NCI-H69 (cell line): ENCODE data around the gene BBS4.
A peak's percentile ranks its signal among the peaks of the same experiment; 100 is the strongest.
"Not testable (repeated sequence)": the region's sequence is repeated elsewhere in the genome, so short reads cannot be mapped to it uniquely, and the experiment has no call there.

Experiments used
- DNase-seq: peaks from one replicate; lab custom pipeline; 2025; lab: John Stamatoyannopoulos, UW

BBS4 gene

DNA sequence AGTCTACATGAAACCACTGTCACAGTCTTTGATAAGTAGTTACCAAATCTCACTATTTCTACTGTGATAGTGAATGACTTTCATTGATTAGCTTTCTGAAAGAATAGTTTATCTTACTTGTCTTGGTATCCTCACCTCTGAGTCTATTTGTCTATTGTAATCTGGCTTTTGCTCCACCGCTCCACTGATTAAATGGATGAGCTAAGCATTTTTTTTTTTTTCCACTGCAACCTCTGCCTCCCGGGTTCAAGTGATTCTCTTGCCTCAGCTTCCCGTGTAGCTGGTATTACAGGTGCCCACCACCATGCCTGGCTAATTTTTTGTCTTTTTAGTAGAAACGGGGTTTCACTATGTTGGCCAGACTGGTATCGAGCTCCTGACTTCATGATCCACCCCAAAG is 12.9 kb downstream of the BBS4 start:
- no peak for DNase-seq

DNA sequence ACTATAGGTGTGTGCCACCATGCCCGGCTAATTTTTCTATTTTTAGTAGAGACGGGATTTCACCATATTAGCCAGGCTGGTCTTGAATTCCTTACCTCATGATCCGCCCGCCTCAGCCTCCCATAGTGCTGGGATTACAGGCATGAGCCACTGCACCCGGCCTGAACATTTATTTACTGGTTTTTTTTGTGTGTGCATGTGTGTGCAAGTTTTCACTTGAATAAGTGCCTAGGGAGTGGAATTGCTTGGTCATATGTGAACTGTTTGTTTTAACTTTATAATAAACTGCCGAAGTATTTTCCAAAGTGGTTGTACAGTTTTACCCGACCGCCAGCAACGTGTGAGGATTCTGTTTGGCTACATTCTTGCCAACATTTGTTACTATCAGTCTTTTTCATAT is 14.1 kb downstream of the BBS4 start:
- DNase-seq: no peak

DNA sequence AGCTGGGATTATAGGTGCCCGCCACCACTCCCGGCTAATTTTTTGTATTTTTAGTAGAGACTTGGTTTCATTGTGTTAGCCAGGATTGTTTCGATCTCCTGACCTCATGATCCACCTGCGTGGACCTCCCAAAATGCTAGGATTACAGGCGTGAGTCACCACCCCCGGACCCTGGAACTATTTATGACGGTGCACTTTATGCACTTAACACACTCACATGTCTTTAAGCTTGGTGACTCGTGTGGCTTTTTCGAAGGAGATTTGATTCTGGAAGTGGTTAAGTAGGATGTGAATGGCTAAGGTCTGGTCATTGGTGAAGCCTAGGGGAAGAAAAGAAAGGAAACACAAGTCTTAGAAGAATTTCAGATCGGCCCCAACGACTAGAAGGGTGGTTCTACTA is 20.3 kb downstream of the BBS4 start:
- no peak for DNase-seq

DNA sequence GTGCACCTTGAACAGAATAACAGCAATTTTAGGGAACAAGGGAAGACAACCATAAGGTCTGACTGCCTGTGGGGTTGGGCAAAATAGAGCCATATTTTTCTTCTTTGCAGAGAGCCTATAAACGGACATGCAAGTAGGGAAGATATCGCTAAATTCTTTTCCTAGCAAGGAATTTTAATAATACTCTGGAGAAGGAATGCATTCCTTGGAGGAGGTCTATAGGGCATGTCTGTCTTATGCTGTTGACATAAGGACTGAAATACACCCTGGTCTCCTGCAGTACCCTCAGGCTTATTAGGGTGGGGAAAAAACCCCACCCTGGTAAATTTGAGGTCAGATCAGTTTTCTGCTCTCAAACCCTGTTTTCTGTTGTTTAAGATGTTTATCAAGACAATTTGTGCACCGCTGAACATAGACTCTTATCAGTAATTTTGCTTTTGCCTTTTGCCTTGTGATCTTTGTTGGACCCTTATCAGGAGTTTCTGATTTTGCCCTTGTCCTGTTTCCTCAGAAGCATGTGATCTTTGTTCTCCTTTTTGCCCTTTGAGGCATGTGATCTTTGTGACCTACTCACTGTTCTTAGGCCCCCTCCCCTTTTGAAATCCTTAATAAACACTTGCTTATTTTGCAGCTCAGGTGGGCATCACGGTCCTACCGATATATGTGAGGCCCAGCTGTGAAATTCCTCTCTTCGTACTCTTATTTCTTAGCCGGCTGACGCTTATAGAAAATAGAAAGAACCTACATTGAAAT is 22.7 kb downstream of the BBS4 start:
- not testable (repeated sequence) for DNase-seq

DNA sequence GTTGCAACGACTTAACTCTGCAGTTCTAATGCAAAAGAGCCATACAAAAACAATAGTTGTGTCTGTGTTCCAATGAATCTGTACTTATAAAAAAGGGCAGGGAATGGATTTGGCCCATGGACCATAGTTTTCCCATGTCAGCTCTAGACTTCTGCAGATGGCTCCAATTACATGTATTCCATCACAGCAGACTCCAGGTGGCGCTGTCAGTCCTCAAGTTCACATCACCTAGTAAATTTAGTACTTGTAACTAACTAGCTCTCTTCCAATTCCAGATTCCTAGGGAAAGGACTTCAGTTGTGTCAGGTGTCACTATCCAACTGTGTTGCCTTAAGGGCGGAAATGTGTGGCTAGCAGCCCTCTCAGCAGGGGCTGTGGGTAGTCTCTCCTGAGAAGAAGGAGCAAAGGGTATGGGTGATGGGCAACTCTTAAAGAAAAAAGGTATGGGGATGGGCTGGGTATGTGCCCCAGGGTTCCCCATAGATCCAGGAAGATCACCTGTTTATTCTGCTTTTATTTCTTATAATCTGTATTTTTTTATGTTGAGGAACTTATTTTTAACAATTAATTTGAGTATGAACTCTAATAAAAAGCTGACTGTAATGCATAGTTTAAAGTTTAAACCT is 36.2 kb downstream of the BBS4 start:
- DNase-seq: peak; percentile 49

DNA sequence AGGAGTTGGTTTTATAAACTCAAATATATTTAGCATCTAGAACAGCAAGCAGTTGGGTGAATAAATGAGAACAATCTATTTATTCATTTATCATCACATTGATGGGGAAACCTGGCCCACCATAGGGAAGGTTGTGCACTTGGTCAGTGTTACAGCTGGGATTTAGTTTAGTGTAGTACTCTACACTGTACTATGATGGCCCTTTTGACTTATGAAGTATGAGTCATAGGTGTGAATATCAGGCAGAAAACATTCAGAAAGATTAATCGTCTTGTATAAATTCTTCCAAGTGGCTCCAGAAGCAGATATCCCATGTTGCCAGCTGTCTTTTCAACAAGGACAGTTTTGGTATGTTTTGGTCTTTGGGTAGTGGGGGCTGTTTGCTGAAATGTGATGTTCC is 38.0 kb downstream of the BBS4 start:
- no peak for DNase-seq

DNA sequence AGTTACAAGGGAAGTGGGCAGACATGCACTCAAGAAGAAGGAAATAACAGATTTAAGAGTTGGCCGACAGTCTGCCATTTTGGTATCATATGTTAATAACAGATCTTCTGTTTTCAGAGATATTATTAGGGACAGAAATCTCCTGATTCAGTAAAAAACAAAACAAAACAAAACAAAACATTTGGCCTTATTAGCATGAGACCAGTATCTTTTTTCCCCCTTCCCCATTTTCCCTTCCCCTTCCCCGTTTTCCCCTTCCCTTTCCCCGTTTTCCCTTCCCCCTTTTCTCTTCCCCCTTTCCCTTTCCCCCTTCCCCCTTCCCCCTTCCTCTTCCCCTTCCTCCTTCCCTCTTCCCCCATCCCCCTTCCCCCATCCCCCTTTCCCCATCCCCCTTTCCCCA is 39.4 kb downstream of the BBS4 start:
- no peak for DNase-seq

DNA sequence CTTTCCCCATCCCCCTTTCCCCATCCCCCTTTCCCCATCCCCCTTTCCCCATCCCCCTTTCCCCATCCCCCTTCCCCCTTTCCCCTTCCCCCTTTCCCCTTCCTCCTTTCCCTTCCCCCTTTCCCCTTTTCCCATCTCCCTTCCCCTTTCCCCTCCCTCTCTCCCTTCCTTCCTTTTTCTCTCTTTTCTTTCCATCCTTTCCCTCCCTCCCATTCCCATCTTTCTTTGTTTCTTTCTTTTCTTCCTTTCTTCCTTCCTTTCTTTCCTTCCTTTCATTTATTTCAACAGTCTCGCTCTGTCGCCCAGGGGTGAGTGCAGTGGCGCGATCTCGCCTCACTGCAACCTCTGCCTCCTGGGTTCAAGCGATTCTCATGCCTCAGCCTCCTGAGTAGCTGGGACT is 39.8 kb downstream of the BBS4 start:
- not testable (repeated sequence) for DNase-seq

DNA sequence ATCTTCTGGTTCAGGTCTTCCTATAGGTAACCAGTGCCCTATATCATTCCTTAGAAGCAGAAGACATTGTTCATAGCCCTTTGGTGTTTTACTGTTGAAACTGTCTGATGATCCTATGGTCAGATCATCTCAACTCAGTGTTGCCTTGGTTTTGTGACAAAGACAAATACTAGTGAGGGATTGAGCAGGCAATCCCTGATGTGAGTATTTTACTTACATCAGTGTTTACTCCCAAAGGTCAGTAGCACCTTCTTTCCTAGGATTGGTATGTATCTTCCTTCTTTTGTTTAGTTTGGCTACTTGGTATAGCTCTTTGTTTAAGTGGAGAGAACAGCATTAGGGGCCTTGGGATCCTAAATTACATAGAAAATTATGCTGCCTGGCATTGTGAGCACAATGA is 41.1 kb downstream of the BBS4 start:
- DNase-seq: no peak

DNA sequence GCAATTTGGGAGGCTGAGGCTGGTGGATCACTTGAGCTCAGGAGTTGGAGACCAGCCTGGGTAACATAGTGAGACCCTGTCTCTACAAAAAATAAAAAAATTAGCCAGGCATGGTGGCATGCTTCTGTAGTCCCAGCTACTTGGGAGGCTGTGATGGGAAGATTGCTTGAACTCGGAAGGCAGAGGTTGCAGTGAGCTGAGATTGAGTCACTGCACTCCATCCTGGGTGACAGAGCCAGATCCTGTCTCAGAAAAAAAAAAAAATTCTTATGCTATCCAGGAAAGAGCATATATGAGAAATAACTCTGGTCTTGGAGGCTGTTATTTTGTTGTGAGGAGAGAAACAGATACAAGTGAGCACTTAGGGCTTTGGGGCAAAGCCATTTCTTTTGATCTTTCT is 42.2 kb downstream of the BBS4 start:
- not testable (repeated sequence) for DNase-seq

DNA sequence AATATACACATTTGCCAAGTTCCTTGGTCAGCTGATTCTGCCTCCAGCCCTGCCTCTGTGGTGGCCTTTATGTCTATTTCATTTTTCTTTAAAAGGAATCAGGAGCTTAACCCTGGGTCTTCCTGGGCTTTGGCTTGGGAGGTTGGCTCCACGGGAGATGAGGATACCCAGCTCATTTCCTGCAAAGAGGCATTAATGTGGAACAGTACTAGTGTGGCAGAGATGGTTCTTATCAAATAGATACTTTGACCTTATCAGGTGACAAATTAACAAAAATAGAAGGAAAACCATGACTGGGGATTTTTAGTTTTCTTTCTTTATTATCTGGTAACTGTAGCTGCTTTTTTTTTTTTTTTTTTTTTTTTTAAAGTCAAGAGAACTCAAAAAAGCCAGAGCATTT is 42.8 kb downstream of the BBS4 start:
- DNase-seq: no peak

DNA sequence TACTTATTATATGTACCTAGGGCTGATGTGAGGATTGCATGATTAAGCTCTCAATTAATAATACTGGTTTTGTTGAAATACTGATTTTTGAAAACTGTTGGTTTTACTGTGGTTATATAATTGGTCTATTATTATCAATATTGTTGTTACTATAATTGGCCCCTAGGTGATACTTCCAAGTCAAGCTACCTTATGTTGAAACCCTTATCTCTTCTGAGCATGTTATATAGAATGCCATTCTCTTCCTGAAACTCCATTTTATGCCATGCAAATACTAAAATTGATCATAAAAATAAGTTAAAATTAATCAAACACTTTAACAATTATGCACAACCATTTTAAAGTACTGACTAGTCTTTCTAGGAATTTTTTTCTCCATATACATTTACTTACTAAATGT is 46.1 kb downstream of the BBS4 start:
- no peak for DNase-seq

DNA sequence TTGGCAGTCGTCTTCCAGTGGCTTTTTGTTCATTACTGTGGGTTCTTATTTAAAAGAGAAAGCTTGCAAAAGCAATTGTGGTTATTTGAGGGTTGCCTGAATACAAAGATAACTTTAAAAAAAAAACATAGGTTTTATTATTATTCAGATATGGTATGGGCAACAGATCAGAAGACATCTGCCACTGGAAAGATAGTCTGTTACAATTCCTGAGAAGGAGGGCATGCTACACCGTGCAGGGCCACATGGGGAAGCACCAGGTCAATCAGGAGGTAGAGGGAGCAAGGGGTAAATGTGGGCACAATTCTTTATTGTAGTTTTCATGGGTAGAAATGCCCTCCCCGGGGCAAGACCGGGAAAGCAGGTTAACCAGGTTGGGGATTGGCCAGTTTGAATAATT is 46.5 kb downstream of the BBS4 start:
- no peak for DNase-seq

DNA sequence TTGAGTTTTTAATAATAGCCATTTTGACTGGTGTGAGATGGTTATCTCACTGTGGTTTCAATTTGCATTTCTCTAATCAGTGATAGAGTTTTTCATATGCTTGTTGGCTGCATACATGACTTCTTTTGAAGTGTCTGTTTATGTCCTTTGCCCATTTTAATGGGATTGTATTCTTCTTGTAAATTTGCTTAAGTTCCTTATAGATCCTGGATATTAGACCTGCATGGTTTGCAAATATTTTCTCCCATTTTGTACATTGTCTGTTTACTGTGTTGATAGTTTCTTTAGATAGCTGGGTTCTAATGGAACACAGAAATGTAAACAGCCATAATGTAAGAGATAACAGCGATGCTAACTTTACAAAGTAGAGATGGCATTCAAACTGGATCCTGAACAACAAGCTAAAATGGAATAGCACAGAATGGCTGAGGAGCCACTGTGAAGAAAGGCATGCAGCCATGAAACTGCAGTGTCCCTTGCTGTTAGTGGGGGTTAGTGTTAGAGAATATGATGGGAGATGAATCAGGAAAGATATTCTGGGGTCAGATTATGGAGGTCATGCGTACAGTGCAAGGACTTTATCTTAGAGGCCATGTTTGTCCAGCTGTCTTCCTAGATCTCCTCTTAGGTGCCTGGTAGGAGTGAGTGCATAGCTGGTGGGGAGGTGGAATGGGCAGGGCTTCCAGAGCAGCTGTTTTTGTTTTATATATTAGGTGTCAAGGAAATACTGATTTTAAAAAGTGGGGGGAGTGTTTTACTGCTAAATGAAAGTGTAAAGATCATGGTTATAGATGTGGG is 48.1 kb downstream of the BBS4 start:
- no peak for DNase-seq

DNA sequence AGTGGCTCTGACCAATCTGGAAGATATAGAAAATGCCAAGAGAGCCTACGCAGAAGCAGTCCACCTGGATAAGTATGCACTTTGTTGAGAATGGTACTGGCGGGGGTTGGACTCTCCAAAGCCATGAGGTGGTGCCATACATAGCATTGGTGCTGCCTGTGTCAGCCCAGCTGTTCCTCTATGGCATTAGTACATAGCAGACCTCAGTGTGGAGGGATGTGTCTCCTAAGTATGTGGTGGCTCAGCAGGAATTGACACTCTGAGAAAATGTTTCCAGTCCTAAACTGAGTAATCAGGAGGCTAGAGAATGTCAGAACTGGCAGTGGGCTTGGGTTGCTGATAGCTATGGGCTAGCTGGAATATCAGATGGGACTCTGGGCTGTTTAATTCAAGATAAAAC is 49.1 kb downstream of the BBS4 start:
- DNase-seq: no peak

DNA sequence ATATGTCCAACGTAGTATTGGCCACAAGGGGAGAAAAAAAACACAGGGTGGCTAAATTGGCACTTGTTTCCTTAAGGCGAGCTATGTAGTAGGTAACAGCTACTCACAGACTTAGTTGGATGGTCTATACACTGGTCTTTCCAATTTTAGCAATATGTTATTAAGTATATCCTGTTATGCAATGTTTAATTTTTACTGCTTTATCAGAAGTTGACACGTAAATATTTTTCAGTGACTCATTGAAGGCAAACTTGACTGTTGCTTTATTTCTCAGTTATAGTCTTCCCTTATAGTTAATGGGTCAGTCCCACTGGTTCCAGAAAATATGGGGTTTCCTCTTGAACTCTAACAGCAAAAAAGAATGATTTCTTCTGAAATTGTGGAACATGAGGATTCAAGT is 51.1 kb downstream of the BBS4 start:
- DNase-seq: no peak

DNA sequence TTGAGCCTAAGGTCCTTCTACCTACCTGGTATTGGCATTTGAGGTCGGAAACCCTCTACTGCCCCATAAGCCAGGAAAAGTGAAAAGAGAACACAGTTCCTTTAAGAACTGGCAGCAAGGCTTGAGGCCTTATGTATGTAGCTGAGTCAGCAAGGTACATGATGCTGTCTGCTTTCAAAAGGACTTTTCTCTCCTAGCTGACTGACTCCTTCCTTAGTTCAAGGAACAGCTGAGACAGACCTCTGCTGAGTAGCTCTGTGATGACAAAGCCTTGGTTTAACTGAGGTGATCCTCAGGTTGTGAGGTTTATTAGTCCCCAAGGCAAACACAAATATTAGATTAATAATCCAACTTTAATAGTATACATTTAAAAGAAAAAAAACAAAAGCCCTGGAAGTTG is 51.7 kb downstream of the BBS4 start:
- DNase-seq: no peak

DNA sequence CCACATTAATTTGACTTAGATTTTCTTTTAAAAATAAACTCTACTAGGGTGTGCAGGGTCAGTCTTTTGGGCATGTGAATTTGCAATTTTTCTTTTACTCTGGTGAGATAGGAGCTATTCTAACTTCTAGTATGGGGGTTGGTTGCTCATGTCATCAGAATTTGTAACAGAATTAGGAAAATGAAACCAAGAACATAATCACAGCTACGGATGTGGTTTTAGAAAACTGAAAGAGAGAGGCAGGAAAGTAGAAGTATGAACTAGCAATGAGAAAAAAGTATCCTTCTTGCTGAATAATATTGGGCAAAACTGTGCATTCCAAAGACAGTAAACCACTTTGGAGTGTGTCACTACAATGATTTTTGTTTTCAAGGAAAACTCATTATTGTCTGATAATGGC is 54.2 kb downstream of the BBS4 start:
- DNase-seq: no peak

DNA sequence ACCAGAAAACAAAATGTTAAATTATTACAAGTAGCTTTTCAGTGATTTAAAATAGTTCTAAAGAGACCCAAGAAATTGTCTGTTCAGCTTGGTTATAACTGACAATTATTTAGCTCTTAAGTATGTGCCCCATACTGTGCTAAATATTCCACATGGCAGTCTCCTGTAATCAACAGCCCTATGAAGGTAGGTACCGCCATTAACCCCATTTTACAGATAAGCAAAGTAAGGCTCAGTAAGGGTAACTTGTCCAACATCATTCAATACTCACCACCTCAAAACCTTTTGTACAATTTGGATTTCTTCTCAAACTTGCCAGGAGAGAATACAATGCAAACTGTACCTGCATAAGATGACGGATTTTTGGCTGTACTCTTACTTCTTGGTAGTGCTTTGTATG is 63.7 kb downstream of the BBS4 start:
- DNase-seq: no peak

DNA sequence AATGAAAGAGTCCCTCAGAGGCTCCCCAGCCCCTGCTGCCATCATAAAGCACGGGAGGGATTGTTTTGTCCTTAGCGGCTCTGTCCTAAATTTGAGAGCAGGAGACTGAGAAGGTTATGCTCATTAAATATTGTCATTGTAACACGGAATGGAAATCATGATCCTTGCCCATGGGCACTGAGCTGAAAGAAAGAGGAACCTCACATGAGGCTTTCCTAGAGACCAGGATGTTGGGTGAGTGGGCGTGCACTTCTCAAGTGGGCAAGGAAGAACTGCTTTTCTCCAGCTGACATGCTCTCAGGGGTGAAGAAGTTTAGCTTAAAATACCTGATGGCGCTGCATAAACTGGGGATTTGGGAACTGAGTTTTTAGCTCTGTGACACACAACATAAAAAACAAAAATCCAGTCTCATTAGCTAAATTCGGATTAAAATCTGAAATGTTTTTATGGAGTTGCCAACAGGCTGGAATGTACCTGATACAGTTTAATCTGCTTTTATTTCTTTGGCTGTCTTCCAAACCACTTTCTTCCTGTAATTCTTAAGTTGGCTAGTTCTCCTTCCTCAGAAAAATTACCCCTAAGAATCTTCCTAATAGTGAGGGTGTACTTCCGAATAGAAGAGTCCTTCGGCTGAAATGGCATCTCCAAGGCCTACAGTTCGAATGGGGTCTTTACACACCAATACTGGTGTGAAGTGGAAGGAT is 65.9 kb downstream of the BBS4 start:
- no peak for DNase-seq

DNA sequence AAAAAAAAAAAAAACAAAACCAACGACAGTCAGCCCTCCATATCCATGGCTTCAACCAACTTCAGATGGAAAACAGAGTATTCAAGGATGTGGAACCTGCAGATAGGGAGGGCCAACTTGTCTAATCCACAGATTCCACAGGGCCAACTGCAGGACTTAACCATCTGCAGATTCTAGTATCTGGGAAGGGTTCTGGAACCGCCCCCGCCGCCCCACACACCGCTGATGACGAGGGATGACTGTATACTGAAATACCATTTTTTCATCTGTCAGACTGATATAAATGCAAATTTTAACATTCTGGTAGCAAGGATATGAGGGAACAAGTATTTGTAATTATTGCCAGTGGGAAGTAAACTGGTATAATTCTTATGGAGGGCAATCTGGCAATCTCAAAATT is 68.1 kb downstream of the BBS4 start:
- no peak for DNase-seq

DNA sequence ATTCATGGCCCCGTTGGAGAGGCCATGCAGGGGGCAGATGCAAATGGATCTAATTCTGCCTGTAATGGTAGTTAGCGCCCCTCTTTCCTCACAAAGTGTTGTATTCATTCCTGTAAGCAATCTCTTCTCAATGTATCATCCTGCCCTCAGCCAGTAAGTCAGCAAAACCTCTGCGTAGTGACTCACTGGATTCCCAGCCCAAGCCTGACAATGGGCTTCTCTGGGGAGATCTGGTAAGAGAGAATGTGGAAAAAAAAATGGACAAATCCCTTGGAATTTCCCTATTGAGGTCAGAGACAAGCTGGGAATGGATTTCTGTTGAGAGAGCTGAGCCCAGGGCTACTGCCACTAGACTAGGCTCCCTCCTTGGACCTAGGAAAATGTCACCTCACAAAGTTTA is 72.2 kb downstream of the BBS4 start:
- DNase-seq: no peak
